BJ (cell line): ENCODE data around the gene CAMK2B. TPM values are rescaled to one million over a fixed set of nuclear protein-coding genes. Genes with fewer than 3 reads are reported as not detected.

Experiments
- CTCF ChIA-PET: fragments of 350-600 bp; formaldehyde crosslinking; extraction: SDS; loops from one replicate; lab custom pipeline; 2021; ENCODE audit warnings: antibody characterized with exemption, inconsistent platforms; lab: Yijun Ruan, JAX
- POLR2A ChIA-PET: fragments of 300-600 bp; sonication (Branson Sonifier 250); formaldehyde crosslinking; extraction: SDS; loops from one replicate; lab custom pipeline; 2021; ENCODE audit warnings: antibody characterized with exemption; lab: Charles Lee
- DNase-seq: peaks from one replicate; pipeline ENCODE4 v3.0.0-alpha.2; 2011; ENCODE audit warnings: low read depth
- H3K27me3 ChIP-seq: 2 replicates; pipeline ENCODE4 v1.6.0; 2011; ENCODE audit warnings: low read length; ENCODE audit not compliant: control insufficient read depth, insufficient read depth
- H3K36me3 ChIP-seq: 2 replicates; pipeline ENCODE4 v1.5.1; 2011; ENCODE audit warnings: low read length; ENCODE audit not compliant: control insufficient read depth, insufficient read depth
- H3K4me3 ChIP-seq: 2 replicates; pipeline ENCODE4 v1.5.1; 2011; ENCODE audit warnings: low read depth, mild to moderate bottlenecking, control low read depth, low read length
- CTCF ChIP-seq: IDR thresholded peaks from 2 replicates; pipeline ENCODE4 v1.5.1; 2011; ENCODE audit warnings: low read depth, mild to moderate bottlenecking, control low read depth, inconsistent platforms, low read length, moderate library complexity; ENCODE audit not compliant: insufficient read depth
- polyA plus RNA-seq: library from polyadenylated mRNA; depleted of rRNA; stranded (reverse); fragments of >200 nt; gene quantifications from 2 replicates; pipeline ENCODE4 v1.2.3, GENCODE V29; 2011

CAMK2B gene
- polyA plus RNA-seq, 1 experiment: 0.10 TPM

GRCh38 chr7:44247868-44248651 lies 77.3 kb downstream of the CAMK2B start:
- POLR2A ChIA-PET: no interaction called here
- Histone ChIP-seq H3K36me3 (no peaks in the 10 kb centered on the region), H3K4me3 (no peak overlapping the region), H3K27me3 (no peaks in the 10 kb centered on the region)
- CTCF ChIA-PET: interaction anchor here (0.8 kb wide), 1 partner anchor 10 kb away, joined by 3 read pairs; no protein-coding TSS in a partner anchor
- DNase-seq: no peak
- TF ChIP-seq CTCF: no peak

GRCh38 chr7:44246396-44247113 lies 78.8 kb downstream of the CAMK2B start:
- POLR2A ChIA-PET: no interaction called here
- Histone ChIP-seq H3K27me3 (no peaks in the 10 kb centered on the region), H3K36me3 (no peaks in the 10 kb centered on the region), H3K4me3 (no peak overlapping the region)
- no peak for TF ChIP-seq CTCF
- CTCF ChIA-PET: no interaction called here
- no peak for DNase-seq

- CTCF ChIA-PET: interaction anchor here (0.7 to 1.4 kb wide), 7 partner anchors 14 to 321 kb away, joined by 3 to 4 read pairs (median 3); no protein-coding TSS in a partner anchor
- DNase-seq: no peak
- peak; percentile 44 for TF ChIP-seq CTCF
- POLR2A ChIA-PET: no interaction called here
- Histone ChIP-seq H3K36me3 (no peaks in the 10 kb centered on the region), H3K4me3 (no peak overlapping the region), H3K27me3 (no peaks in the 10 kb centered on the region)
Measured at GRCh38 chr7:44244282-44244681, 81.1 kb downstream of the CAMK2B start.

GRCh38 chr7:44242091-44242490 lies 83.3 kb downstream of the CAMK2B start:
- H3K4me3 ChIP-seq: no peak overlapping the region
- no peaks in the 10 kb centered on the region for H3K36me3 ChIP-seq
- H3K27me3 ChIP-seq: no peaks in the 10 kb centered on the region
- ChIA-PET POLR2A (no interaction called here), CTCF (interaction anchor here (0.8 to 3.6 kb wide), 14 partner anchors 8 to 323 kb away, joined by 3 to 39 read pairs (median 11); partner anchors contain the start of gene NUDCD3)
- no peak for TF ChIP-seq CTCF
- DNase-seq: no peak

- peak; percentile 87 for TF ChIP-seq CTCF
- no peaks in the 10 kb centered on the region for H3K36me3 ChIP-seq
- POLR2A ChIA-PET: no interaction called here
- no peaks in the 10 kb centered on the region for H3K27me3 ChIP-seq
- CTCF ChIA-PET: interaction anchor here (0.6 to 3.6 kb wide), 45 partner anchors 9 to 340 kb away, joined by 3 to 39 read pairs (median 5); partner anchors contain the start of genes DDX56, NUDCD3, POLD2 and TMED4
- no peak for DNase-seq
- no peak overlapping the region for H3K4me3 ChIP-seq
Measured at GRCh38 chr7:44240983-44241510, 84.3 kb downstream of the CAMK2B start.
